ENCODE measurements around the gene LRRTM4. TPM values are rescaled to one million over a fixed set of nuclear protein-coding genes. Genes with fewer than 3 reads are reported as not detected.

LRRTM4 gene
- polyA plus RNA-seq, 1 of the 3 experiments (the other 2 are of a cell fraction): 0.10 TPM

- Histone ChIP-seq H3K9ac (no peak overlapping the region), H2AFZ (ENCODE audit: low read depth) (no peak overlapping the region)
- CTCF ChIA-PET: interaction anchor here (0.6 kb wide), 1 partner anchor 26 kb away, joined by 3 read pairs; no protein-coding TSS in a partner anchor
Observed at GRCh38 chr2:77391119-77391518, 131.1 kb downstream of the LRRTM4 start.

GRCh38 chr2:77387324-77387723 is 134.9 kb downstream of the LRRTM4 start:
- TF ChIP-seq YY1 (IDR thresholded peaks at IDR 0.05; ENCODE audit: low read depth) (no peak), REST (IDR thresholded peaks at IDR 0.05; ENCODE audit: low read depth, low read length) (no peak), USF1 (IDR thresholded peaks at IDR 0.05; ENCODE audit: borderline replicate concordance, low read depth) (no peak), USF2 (IDR thresholded peaks at IDR 0.05; ENCODE audit: borderline replicate concordance, low read depth, low read length) (no peak), ZBTB33 (IDR thresholded peaks at IDR 0.05; ENCODE audit: borderline replicate concordance, low read depth) (no peak), GATA2 (CRISPR knock-in tag; IDR thresholded peaks at IDR 0.05) (no peak), CTCF (IDR thresholded peaks at IDR 0.05) (no peak), SMC3 (IDR thresholded peaks at IDR 0.05; ENCODE audit: low read depth, low read length) (no peak), RCOR1 (IDR thresholded peaks at IDR 0.05; ENCODE audit: low read length) (no peak), MXI1 (IDR thresholded peaks at IDR 0.05; ENCODE audit: low read depth, low read length) (no peak), TEAD4 (IDR thresholded peaks at IDR 0.05; ENCODE audit: borderline replicate concordance, insufficient read depth) (no peak), FOSL2 (IDR thresholded peaks at IDR 0.05; ENCODE audit: borderline replicate concordance, low read depth) (no peak), RXRA (IDR thresholded peaks at IDR 0.05; ENCODE audit: borderline replicate concordance, low read depth) (no peak), CHD2 (IDR thresholded peaks at IDR 0.05; ENCODE audit: low read length, partially characterized antibody) (no peak)
- ChIA-PET POLR2A (no interaction called here), CTCF (no interaction called here)
- no peak overlapping the region for H2AFZ ChIP-seq (ENCODE audit: low read depth)
- no peak overlapping the region for H3K9ac ChIP-seq
- H3K4me1 ChIP-seq (ENCODE audit: control insufficient read depth in 1 of 2, insufficient read depth in 2 of 2, low read depth in 1 of 2, low read length in 1 of 2): peaks cover 0 to 3% of the 10 kb centered on the region in 2 experiments; a peak in 2 of 4 replicates
- H3K4me3 ChIP-seq (ENCODE audit: low read depth in 2 of 2, low read length in 1 of 2): no peak overlapping the region
- 66% methylated on average over 3 of the region's 3 CpGs for WGBS (ENCODE audit: low lambda C conversion rate)
- no peaks in the 10 kb centered on the region for H3K36me3 ChIP-seq (replicated peaks in 1 of 2; ENCODE audit: control insufficient read depth in 1 of 2, insufficient read depth in 2 of 2, low read length in 1 of 2)
- no peaks in the 10 kb centered on the region for H3K79me2 ChIP-seq (ENCODE audit: insufficient read depth)
- H3K4me2 ChIP-seq: no peak overlapping the region
- H3K9me2 ChIP-seq: no peaks in the 10 kb centered on the region
- H4K20me1 ChIP-seq (ENCODE audit: insufficient read depth): no peaks in the 10 kb centered on the region
- H3K9me3 ChIP-seq: no peaks in the 10 kb centered on the region
- H3K27me3 ChIP-seq (ENCODE audit: insufficient read depth): no peaks in the 10 kb centered on the region
- H3F3A ChIP-seq (replicated peaks; ENCODE audit: insufficient read depth): no peaks in the 10 kb centered on the region
- no peak for DNase-seq
- H3K27ac ChIP-seq (ENCODE audit: low read depth in 2 of 2, low read length in 1 of 2): no peak overlapping the region

More at GRCh38 chr2:77391119-77391518, 131.1 kb downstream of the LRRTM4 start:
- TF ChIP-seq GATA2 (CRISPR knock-in tag; IDR thresholded peaks at IDR 0.05): peak; percentile 46; the same call in 1 of the 2 replicates
- no peak for TF ChIP-seq USF1 (IDR thresholded peaks at IDR 0.05; ENCODE audit: borderline replicate concordance, low read depth)
- Histone ChIP-seq H3K79me2 (ENCODE audit: insufficient read depth) (no peaks in the 10 kb centered on the region), H3K27ac (ENCODE audit: low read depth in 2 of 2, low read length in 1 of 2) (no peak overlapping the region; a peak in 1 of 4 replicates), H4K20me1 (ENCODE audit: insufficient read depth) (no peaks in the 10 kb centered on the region), H3K9me3 (no peaks in the 10 kb centered on the region), H3K36me3 (replicated peaks in 1 of 2; ENCODE audit: control insufficient read depth in 1 of 2, insufficient read depth in 2 of 2, low read length in 1 of 2) (no peaks in the 10 kb centered on the region), H3K4me2 (no peak overlapping the region), H3K4me1 (ENCODE audit: control insufficient read depth in 1 of 2, insufficient read depth in 2 of 2, low read depth in 1 of 2, low read length in 1 of 2) (peaks cover 0 to 3% of the 10 kb centered on the region in 2 experiments; a peak in 2 of 4 replicates), H3F3A (replicated peaks; ENCODE audit: insufficient read depth) (no peaks in the 10 kb centered on the region), H3K27me3 (ENCODE audit: insufficient read depth) (no peaks in the 10 kb centered on the region), H3K9me2 (no peaks in the 10 kb centered on the region), H3K4me3 (ENCODE audit: low read depth in 2 of 2, low read length in 1 of 2) (no peak overlapping the region)
- DNase-seq: no peak
- POLR2A ChIA-PET: no interaction called here

Data from SK-N-SH (cell line).